ENCODE data around the gene DNM2. TPM values are rescaled to one million over a fixed set of nuclear protein-coding genes. Genes with fewer than 3 reads are reported as not detected.

The DNM2 gene
- polyA plus RNA-seq, 4 donors: 145 to 248 (median 166) TPM

- DNase-seq: peak; percentile 73 to 88
Observed at GRCh38 chr19:10789866-10790265, 72.0 kb downstream of the DNM2 start.

GRCh38 chr19:10796653-10797052 lies 78.8 kb downstream of the DNM2 start:
- Histone ChIP-seq H3K4me1 (ENCODE audit: control insufficient read depth in 3 of 3, insufficient read depth in 2 of 3, low read depth in 1 of 3, low read length in 2 of 3) (no peaks in the 10 kb centered on the region), H3K4me3 (ENCODE audit: low read depth in 1 of 3, low read length in 3 of 3) (no peak overlapping the region), H3K27ac (ENCODE audit: low read depth in 1 of 3, low read length in 2 of 3) (no peak overlapping the region), H3K9me3 (ENCODE audit: control insufficient read depth in 2 of 2, insufficient read depth in 1 of 2, low read depth in 1 of 2, low read length in 1 of 2) (no peaks in the 10 kb centered on the region), H3K36me3 (ENCODE audit: control insufficient read depth in 3 of 3, insufficient read depth in 2 of 3, low read depth in 1 of 3, low read length in 3 of 3) (peaks cover 16 to 93% (median 27%) of the 10 kb centered on the region in 3 donors), H3K27me3 (ENCODE audit: control insufficient read depth in 3 of 3, insufficient read depth in 3 of 3, low read length in 3 of 3) (no peaks in the 10 kb centered on the region)
- 94 to 97% (median 96%) methylated on average over 19 of the region's 19 CpGs for WGBS, 3 donors
- DNase-seq (no peak), FAIRE-seq (no peak)

More at GRCh38 chr19:10789866-10790265, 72.0 kb downstream of the DNM2 start:
- Histone ChIP-seq H3K36me3 (ENCODE audit: control insufficient read depth in 3 of 3, insufficient read depth in 2 of 3, low read depth in 1 of 3, low read length in 3 of 3) (peaks cover 23 to 92% (median 24%) of the 10 kb centered on the region in 3 donors), H3K27me3 (ENCODE audit: control insufficient read depth in 3 of 3, insufficient read depth in 3 of 3, low read length in 3 of 3) (no peaks in the 10 kb centered on the region), H3K4me1 (ENCODE audit: control insufficient read depth in 3 of 3, insufficient read depth in 2 of 3, low read depth in 1 of 3, low read length in 2 of 3) (peaks cover 0 to 11% (median 0%) of the 10 kb centered on the region in 3 donors), H3K4me3 (ENCODE audit: low read depth in 1 of 3, low read length in 3 of 3) (no peak overlapping the region), H3K27ac (ENCODE audit: low read depth in 1 of 3, low read length in 2 of 3) (peak overlapping the region in 1 of 3 donors; percentile 73), H3K9me3 (ENCODE audit: control insufficient read depth in 2 of 2, insufficient read depth in 1 of 2, low read depth in 1 of 2, low read length in 1 of 2) (no peaks in the 10 kb centered on the region)
- 39 to 76% (median 50%) methylated on average over 10 of the region's 10 CpGs for WGBS, 3 donors
- FAIRE-seq: no peak

DNA sequence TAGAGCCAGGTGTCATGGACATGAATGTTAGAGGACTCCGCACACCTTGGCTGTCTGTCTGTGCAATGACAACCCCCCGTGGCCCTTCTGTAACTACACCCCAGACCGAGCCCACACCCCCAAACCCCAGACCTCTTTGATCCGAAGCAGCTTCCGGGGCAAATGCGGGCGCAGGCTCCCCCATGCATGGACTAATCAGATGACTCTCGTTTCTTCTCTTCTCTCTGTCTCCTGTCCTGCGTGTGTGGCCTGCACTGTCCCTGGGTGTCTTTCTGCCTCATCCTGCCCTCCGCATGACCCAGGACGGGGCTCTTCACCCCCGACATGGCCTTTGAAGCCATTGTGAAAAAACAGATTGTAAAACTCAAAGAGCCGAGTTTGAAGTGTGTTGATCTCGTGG lies 79.2 kb downstream of the DNM2 start:
- peaks cover 15 to 93% (median 29%) of the 10 kb centered on the region in 3 donors for H3K36me3 ChIP-seq (ENCODE audit: control insufficient read depth in 3 of 3, insufficient read depth in 2 of 3, low read depth in 1 of 3, low read length in 3 of 3)
- no peak for FAIRE-seq

DNA sequence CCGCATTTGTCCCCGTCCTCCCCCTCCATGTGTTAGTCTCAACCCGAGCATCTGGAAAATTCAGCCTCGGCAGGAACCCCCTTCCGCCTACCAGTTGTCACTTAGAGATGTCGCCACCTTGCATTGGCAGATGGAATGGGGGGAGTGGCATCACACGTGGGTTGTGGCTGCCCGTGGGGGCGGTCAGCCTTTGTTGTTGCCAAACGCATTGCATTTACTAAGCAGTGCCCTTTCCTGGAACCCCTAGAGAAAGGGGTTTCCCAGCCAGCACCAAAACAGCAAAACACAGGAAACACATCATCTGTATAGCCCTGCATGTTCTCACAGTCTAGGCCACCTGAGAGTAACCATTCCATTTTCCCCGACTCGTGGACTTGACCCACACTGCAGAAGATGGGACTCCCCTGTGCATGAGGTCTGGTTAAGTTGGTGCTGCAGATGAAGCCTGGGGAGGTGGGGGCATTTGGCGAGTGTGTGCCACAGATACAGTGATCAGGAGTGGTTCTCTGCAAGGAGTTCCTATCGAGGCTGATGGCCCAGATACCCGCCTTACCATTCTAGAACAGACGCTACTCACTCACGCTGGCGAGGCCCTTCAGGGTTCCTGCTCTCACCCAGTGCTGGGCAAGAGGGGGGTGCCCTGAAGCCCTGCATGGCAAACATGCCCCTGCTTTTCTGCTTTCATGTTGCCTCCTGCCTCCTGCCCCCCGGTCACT lies 79.8 kb downstream of the DNM2 start:
- DNase-seq: no peak
- peak overlapping the region in 1 of 3 donors; percentile 61 for H3K27ac ChIP-seq (ENCODE audit: low read depth in 1 of 3, low read length in 2 of 3)
- H3K4me3 ChIP-seq (ENCODE audit: low read depth in 1 of 3, low read length in 3 of 3): no peak overlapping the region
- H3K9me3 ChIP-seq (ENCODE audit: control insufficient read depth in 2 of 2, insufficient read depth in 1 of 2, low read depth in 1 of 2, low read length in 1 of 2): no peaks in the 10 kb centered on the region
- peaks cover 18 to 95% (median 28%) of the 10 kb centered on the region in 3 donors for H3K36me3 ChIP-seq (ENCODE audit: control insufficient read depth in 3 of 3, insufficient read depth in 2 of 3, low read depth in 1 of 3, low read length in 3 of 3)
- H3K27me3 ChIP-seq (ENCODE audit: control insufficient read depth in 3 of 3, insufficient read depth in 3 of 3, low read length in 3 of 3): no peaks in the 10 kb centered on the region
- WGBS, 3 donors: 70 to 74% (median 72%) methylated on average over 18 to 19 of the region's 19 CpGs
- no peak for FAIRE-seq
- H3K4me1 ChIP-seq (ENCODE audit: control insufficient read depth in 3 of 3, insufficient read depth in 2 of 3, low read depth in 1 of 3, low read length in 2 of 3): no peaks in the 10 kb centered on the region

More for the DNA sequence above, 79.2 kb downstream of the DNM2 start:
- Histone ChIP-seq H3K4me3 (ENCODE audit: low read depth in 1 of 3, low read length in 3 of 3) (no peak overlapping the region), H3K4me1 (ENCODE audit: control insufficient read depth in 3 of 3, insufficient read depth in 2 of 3, low read depth in 1 of 3, low read length in 2 of 3) (no peaks in the 10 kb centered on the region), H3K9me3 (ENCODE audit: control insufficient read depth in 2 of 2, insufficient read depth in 1 of 2, low read depth in 1 of 2, low read length in 1 of 2) (no peaks in the 10 kb centered on the region), H3K27me3 (ENCODE audit: control insufficient read depth in 3 of 3, insufficient read depth in 3 of 3, low read length in 3 of 3) (no peaks in the 10 kb centered on the region), H3K27ac (ENCODE audit: low read depth in 1 of 3, low read length in 2 of 3) (peak overlapping the region in 1 of 3 donors; percentile 61)
- no peak for DNase-seq
- WGBS, 3 donors: 78 to 87% (median 79%) methylated on average over 14 of the region's 14 CpGs

DNA sequence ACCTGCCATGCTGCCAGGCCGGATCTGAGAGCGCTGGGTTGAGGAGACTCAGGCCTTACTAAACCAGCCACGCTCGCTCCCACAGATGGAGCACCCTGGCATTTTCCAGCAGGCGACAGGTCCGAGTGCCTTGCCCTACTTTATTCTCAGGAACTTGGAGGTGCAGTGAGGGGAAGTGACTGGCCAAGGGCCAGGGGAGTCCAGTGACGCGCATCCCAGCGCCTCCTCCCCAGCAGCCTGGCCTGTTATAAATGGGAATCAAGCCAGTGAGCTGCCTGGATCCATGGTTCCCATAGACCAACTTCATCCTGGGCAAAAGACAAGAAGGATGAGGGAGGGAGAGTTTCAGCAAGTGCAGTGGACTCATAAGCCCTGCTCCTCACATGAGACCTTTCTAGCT lies 82.6 kb downstream of the DNM2 start:
- Histone ChIP-seq H3K36me3 (ENCODE audit: control insufficient read depth in 3 of 3, insufficient read depth in 2 of 3, low read depth in 1 of 3, low read length in 3 of 3) (peaks cover 26 to 94% (median 29%) of the 10 kb centered on the region in 3 donors), H3K27ac (ENCODE audit: low read depth in 1 of 3, low read length in 2 of 3) (no peak overlapping the region), H3K27me3 (ENCODE audit: control insufficient read depth in 3 of 3, insufficient read depth in 3 of 3, low read length in 3 of 3) (no peaks in the 10 kb centered on the region), H3K4me1 (ENCODE audit: control insufficient read depth in 3 of 3, insufficient read depth in 2 of 3, low read depth in 1 of 3, low read length in 2 of 3) (no peaks in the 10 kb centered on the region), H3K4me3 (ENCODE audit: low read depth in 1 of 3, low read length in 3 of 3) (no peak overlapping the region), H3K9me3 (ENCODE audit: control insufficient read depth in 2 of 2, insufficient read depth in 1 of 2, low read depth in 1 of 2, low read length in 1 of 2) (no peaks in the 10 kb centered on the region)
- 78 to 91% (median 89%) methylated on average over 9 of the region's 9 CpGs for WGBS, 3 donors
- DNase-seq (no peak), FAIRE-seq (no peak)

DNA sequence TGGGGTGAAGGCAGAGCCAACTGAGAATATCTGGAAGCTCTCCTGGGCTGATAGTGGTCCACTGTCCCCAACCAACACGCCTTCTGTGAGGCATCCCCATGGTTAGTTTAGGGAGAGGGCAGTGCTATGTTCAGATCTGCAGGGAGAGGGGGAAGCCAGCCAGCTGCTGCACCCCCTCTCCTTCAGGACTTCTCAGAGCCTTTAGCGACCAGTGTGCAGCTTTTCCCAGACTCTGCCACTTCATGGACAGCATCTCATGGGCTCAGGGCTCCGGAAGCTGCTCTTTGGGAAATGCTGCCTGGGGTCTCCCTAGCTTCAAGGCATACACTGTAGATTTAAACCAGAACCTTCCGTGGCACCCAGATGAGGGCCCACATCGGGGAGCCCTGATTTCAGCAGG lies 84.6 kb downstream of the DNM2 start:
- FAIRE-seq (no peak), DNase-seq (no peak)
- H3K4me1 ChIP-seq (ENCODE audit: control insufficient read depth in 3 of 3, insufficient read depth in 2 of 3, low read depth in 1 of 3, low read length in 2 of 3): no peaks in the 10 kb centered on the region
- no peaks in the 10 kb centered on the region for H3K27me3 ChIP-seq (ENCODE audit: control insufficient read depth in 3 of 3, insufficient read depth in 3 of 3, low read length in 3 of 3)
- no peak overlapping the region for H3K27ac ChIP-seq (ENCODE audit: low read depth in 1 of 3, low read length in 2 of 3)
- no peak overlapping the region for H3K4me3 ChIP-seq (ENCODE audit: low read depth in 1 of 3, low read length in 3 of 3)
- 95 to 99% (median 96%) methylated on average over 5 of the region's 5 CpGs for WGBS, 3 donors
- H3K36me3 ChIP-seq (ENCODE audit: control insufficient read depth in 3 of 3, insufficient read depth in 2 of 3, low read depth in 1 of 3, low read length in 3 of 3): peaks cover 19 to 93% (median 26%) of the 10 kb centered on the region in 3 donors
- H3K9me3 ChIP-seq (ENCODE audit: control insufficient read depth in 2 of 2, insufficient read depth in 1 of 2, low read depth in 1 of 2, low read length in 1 of 2): no peaks in the 10 kb centered on the region

- 97 to 100% (median 98%) methylated on average over 6 to 9 of the region's 9 CpGs for WGBS, 3 donors
- Histone ChIP-seq H3K36me3 (ENCODE audit: control insufficient read depth in 3 of 3, insufficient read depth in 2 of 3, low read depth in 1 of 3, low read length in 3 of 3) (peaks cover 19 to 91% (median 25%) of the 10 kb centered on the region in 3 donors), H3K27ac (ENCODE audit: low read depth in 1 of 3, low read length in 2 of 3) (no peak overlapping the region)
Observed at GRCh38 chr19:10803252-10803651, 85.4 kb downstream of the DNM2 start.

DNA sequence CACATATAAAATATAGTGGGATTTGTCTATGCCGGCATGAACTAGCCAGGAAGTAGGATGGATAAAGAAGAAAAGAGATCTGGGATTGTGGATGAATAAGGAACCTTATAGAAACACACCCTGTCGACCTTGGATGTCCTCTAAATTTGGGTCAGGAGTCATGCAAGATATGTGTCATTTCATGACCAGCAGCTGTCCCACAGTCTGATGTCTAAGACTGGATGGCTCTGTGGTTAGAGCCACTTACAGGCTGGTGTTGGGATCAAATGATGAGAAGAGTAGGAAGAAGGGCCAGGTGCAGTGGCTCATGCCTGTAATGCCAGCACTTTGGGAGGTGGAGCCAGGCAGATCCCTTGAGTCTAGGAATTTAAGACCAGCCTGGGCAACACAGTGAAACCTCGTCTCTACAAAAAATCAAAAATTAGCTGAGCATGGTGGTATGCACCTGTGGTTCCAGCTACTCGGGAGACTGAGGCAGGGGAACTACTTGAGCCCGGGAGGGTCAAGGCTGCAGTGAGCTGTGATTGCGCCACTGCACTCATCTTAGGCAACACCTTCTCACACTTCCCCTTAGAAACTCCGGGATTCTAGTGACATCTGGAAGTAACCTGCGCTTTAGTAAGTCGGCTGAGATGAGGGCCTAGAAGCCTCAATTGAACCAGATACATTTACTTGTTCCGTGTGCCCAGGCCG lies 87.3 kb downstream of the DNM2 start:
- H3K27me3 ChIP-seq (ENCODE audit: control insufficient read depth in 3 of 3, insufficient read depth in 3 of 3, low read length in 3 of 3): no peaks in the 10 kb centered on the region
- H3K4me3 ChIP-seq (ENCODE audit: low read depth in 1 of 3, low read length in 3 of 3): no peak overlapping the region
- H3K4me1 ChIP-seq (ENCODE audit: control insufficient read depth in 3 of 3, insufficient read depth in 2 of 3, low read depth in 1 of 3, low read length in 2 of 3): peaks cover 0 to 4% (median 0%) of the 10 kb centered on the region in 3 donors
- H3K27ac ChIP-seq (ENCODE audit: low read depth in 1 of 3, low read length in 2 of 3): no peak overlapping the region
- H3K36me3 ChIP-seq (ENCODE audit: control insufficient read depth in 3 of 3, insufficient read depth in 2 of 3, low read depth in 1 of 3, low read length in 3 of 3): peaks cover 24 to 90% (median 25%) of the 10 kb centered on the region in 3 donors
- no peaks in the 10 kb centered on the region for H3K9me3 ChIP-seq (ENCODE audit: control insufficient read depth in 2 of 2, insufficient read depth in 1 of 2, low read depth in 1 of 2, low read length in 1 of 2)
- WGBS, 3 donors: 94 to 97% (median 95%) methylated on average over 11 of the region's 11 CpGs
- FAIRE-seq (no peak), DNase-seq (no peak)

More at GRCh38 chr19:10803252-10803651, 85.4 kb downstream of the DNM2 start:
- no peak overlapping the region for H3K4me3 ChIP-seq (ENCODE audit: low read depth in 1 of 3, low read length in 3 of 3)
- FAIRE-seq (no peak), DNase-seq (no peak)
- no peaks in the 10 kb centered on the region for H3K9me3 ChIP-seq (ENCODE audit: control insufficient read depth in 2 of 2, insufficient read depth in 1 of 2, low read depth in 1 of 2, low read length in 1 of 2)
- no peaks in the 10 kb centered on the region for H3K4me1 ChIP-seq (ENCODE audit: control insufficient read depth in 3 of 3, insufficient read depth in 2 of 3, low read depth in 1 of 3, low read length in 2 of 3)
- H3K27me3 ChIP-seq (ENCODE audit: control insufficient read depth in 3 of 3, insufficient read depth in 3 of 3, low read length in 3 of 3): no peaks in the 10 kb centered on the region

All from small intestine (tissue), 7 donors.